Thymus (tissue), 2 donors: ENCODE results near the gene MXD4. TPM values are rescaled to one million over a fixed set of nuclear protein-coding genes. Genes with fewer than 3 reads are reported as not detected.

ENCODE experiments used
- polyA plus RNA-seq: library from polyadenylated mRNA; stranded (reverse); fragments of 200-250 nt; gene quantifications from one replicate; pipeline ENCODE4 v1.2.3, GENCODE V29; 2013
- total RNA-seq: library from RNA; stranded (reverse); fragments of 120-200 nt; gene quantifications from one replicate; pipeline ENCODE4 v1.2.4, GENCODE V29; 2013
- donor health status: healthy.

MXD4 gene
- total and polyA plus RNA-seq, 2 donors, result 47.5 to 72.7 TPM

Other genes with a start within 250 kb of the MXD4 start
- gene NAT8L, start 202.8 kb downstream of the MXD4 start, total RNA-seq, result 0.09 TPM
- gene NAT8L, start 202.8 kb downstream of the MXD4 start, polyA plus RNA-seq, result 0.43 TPM
- gene HAUS3, start 20.0 kb downstream of the MXD4 start, total RNA-seq, result 14.3 TPM
- gene HAUS3, start 20.0 kb downstream of the MXD4 start, polyA plus RNA-seq, result 26.6 TPM
- 1.1 TPM for gene POLN, start 20.0 kb downstream of the MXD4 start, total RNA-seq
- 2.9 TPM for gene POLN, start 20.0 kb downstream of the MXD4 start, polyA plus RNA-seq
- gene ZFYVE28, start 156.5 kb upstream of the MXD4 start, total RNA-seq, result 2.8 TPM
- 7.8 TPM for gene ZFYVE28, start 156.5 kb upstream of the MXD4 start, polyA plus RNA-seq
- gene CFAP99, start 156.8 kb upstream of the MXD4 start, total RNA-seq, result 0.19 TPM
- 0.18 TPM for gene CFAP99, start 156.8 kb upstream of the MXD4 start, polyA plus RNA-seq
- 43.1 TPM for gene RNF4, start 207.0 kb upstream of the MXD4 start, total RNA-seq
- gene RNF4, start 207.0 kb upstream of the MXD4 start, polyA plus RNA-seq, result 41.3 TPM